Smooth muscle cell (in vitro differentiated cells): ENCODE data around the gene DNAH2. TPM values are rescaled to one million over a fixed set of nuclear protein-coding genes. Genes with fewer than 3 reads are reported as not detected.

ENCODE experiments used
- DNase-seq: peaks from one replicate; lab custom pipeline; 2025; ENCODE audit not compliant: unreplicated experiment; lab: John Stamatoyannopoulos, UW
- H2AFZ ChIP-seq: fragments of 200-600 bp; sonication (generic); 2 replicates; pipeline ENCODE4 v1.6.0; 2016; ENCODE audit warnings: antibody characterized with exemption, low read depth, mild to moderate bottlenecking
- H3F3A ChIP-seq: fragments of 200-600 bp; sonication (generic); 2 replicates; pipeline ENCODE4 v1.6.0; 2017; ENCODE audit warnings: antibody characterized with exemption, low read depth
- H3K27ac ChIP-seq: fragments of 200-600 bp; sonication (generic); 2 replicates; pipeline ENCODE4 v1.5.1; 2016; ENCODE audit warnings: low read depth, mild to moderate bottlenecking
- H3K27me3 ChIP-seq: fragments of 200-600 bp; sonication (generic); 2 replicates; pipeline ENCODE4 v1.6.1; 2016; ENCODE audit warnings: low read depth, mild to moderate bottlenecking
- H3K36me3 ChIP-seq: fragments of 200-600 bp; sonication (generic); 2 replicates; pipeline ENCODE4 v1.5.1; 2016; ENCODE audit warnings: low read depth
- H3K4me1 ChIP-seq: fragments of 200-600 bp; sonication (generic); 2 replicates; pipeline ENCODE4 v1.5.1; 2016; ENCODE audit warnings: low read depth
- H3K4me2 ChIP-seq: fragments of 200-600 bp; sonication (generic); 2 replicates; pipeline ENCODE4 v1.6.0; 2016; ENCODE audit warnings: mild to moderate bottlenecking
- H3K4me3 ChIP-seq: fragments of 200-600 bp; sonication (generic); 2 replicates; pipeline ENCODE4 v1.5.1; 2016; ENCODE audit warnings: mild to moderate bottlenecking
- H3K79me2 ChIP-seq: fragments of 200-600 bp; sonication (generic); 2 replicates; pipeline ENCODE4 v1.6.0; 2016; ENCODE audit warnings: low read depth, mild to moderate bottlenecking
- H3K9ac ChIP-seq: fragments of 200-600 bp; sonication (generic); 2 replicates; pipeline ENCODE4 v1.6.0; 2016; ENCODE audit warnings: low read depth
- H3K9me3 ChIP-seq: fragments of 200-600 bp; sonication (generic); replicated peaks from 2 replicates; pipeline ENCODE4 v1.5.1; 2016; ENCODE audit warnings: low read depth
- H4K20me1 ChIP-seq: fragments of 200-600 bp; sonication (generic); 2 replicates; pipeline ENCODE4 v1.6.0; 2016; ENCODE audit warnings: low read depth
- WGBS: methylation state at CpG from one replicate; pipeline ENCODE4 v1.1.7; 2016; ENCODE audit warnings: low lambda C conversion rate; 5-methylcytosine and 5-hydroxymethylcytosine counted together
- polyA plus RNA-seq: library from polyadenylated mRNA; unstranded; fragments of >200 nt; fragmentation: Nextera tagmentation; extraction: Ambion mirVana; gene quantifications from 2 replicates; pipeline ENCODE4 v1.2.1, GENCODE V29; 2016
- total RNA-seq: library from RNA; depleted of rRNA; stranded (reverse); fragments of >200 nt; gene quantifications from 2 replicates; pipeline ENCODE4 v1.2.3, GENCODE V29; 2014
- TF ChIP-seq, protein P1 (sequence below): fragments of 200-600 bp; sonication (generic); IDR thresholded peaks from 2 replicates; pipeline ENCODE4 v1.5.1; 2017; ENCODE audit warnings: borderline replicate concordance, mild to moderate bottlenecking, antibody characterized with exemption; ENCODE audit not compliant: insufficient read depth, poor library complexity, severe bottlenecking

Gene DNAH2
- total and polyA plus RNA-seq, 2 experiments from 2014 or later: not detected

DNA sequence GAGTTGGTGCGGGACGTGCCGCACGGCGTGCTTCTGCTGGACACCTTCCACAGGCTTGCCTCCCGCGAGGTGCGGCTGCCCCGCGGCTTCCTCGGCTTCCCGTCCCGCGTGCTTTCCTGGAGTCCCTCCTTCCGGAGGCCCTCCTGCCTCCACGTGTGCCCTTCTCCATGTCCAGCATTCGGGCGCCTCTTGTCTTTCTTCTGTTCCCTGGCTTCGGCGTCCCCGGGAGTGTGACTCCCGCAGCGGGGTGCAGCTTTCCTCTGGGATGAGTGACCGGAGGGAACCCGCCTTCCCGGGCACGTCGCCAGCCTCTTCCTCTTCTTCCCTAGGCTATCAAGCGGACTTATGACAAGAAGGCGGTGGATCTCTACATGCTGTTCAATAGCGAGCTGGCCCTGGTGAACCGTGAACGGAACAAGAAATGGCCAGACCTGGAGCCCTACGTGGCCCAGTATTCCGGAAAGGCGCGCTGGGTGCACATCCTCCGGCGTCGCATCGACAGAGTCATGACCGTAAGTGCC is 23.0 kb downstream of the DNAH2 start:
- Histone ChIP-seq H3K4me1 (no peaks in the 10 kb centered on the region), H3K9ac (no peak overlapping the region), H4K20me1 (no peaks in the 10 kb centered on the region), H3K4me3 (no peak overlapping the region), H3K9me3 (no peaks in the 10 kb centered on the region), H3K4me2 (no peak overlapping the region), H2AFZ (no peak overlapping the region), H3K27me3 (peaks cover 44% of the 10 kb centered on the region), H3K79me2 (no peaks in the 10 kb centered on the region), H3K27ac (no peak overlapping the region), H3K36me3 (no peaks in the 10 kb centered on the region), H3F3A (no peaks in the 10 kb centered on the region)
- TF ChIP-seq, protein P1, sequence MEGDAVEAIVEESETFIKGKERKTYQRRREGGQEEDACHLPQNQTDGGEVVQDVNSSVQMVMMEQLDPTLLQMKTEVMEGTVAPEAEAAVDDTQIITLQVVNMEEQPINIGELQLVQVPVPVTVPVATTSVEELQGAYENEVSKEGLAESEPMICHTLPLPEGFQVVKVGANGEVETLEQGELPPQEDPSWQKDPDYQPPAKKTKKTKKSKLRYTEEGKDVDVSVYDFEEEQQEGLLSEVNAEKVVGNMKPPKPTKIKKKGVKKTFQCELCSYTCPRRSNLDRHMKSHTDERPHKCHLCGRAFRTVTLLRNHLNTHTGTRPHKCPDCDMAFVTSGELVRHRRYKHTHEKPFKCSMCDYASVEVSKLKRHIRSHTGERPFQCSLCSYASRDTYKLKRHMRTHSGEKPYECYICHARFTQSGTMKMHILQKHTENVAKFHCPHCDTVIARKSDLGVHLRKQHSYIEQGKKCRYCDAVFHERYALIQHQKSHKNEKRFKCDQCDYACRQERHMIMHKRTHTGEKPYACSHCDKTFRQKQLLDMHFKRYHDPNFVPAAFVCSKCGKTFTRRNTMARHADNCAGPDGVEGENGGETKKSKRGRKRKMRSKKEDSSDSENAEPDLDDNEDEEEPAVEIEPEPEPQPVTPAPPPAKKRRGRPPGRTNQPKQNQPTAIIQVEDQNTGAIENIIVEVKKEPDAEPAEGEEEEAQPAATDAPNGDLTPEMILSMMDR: no peak
- 91% methylated on average over 42 of the region's 42 CpGs for WGBS
- no peak for DNase-seq

DNA sequence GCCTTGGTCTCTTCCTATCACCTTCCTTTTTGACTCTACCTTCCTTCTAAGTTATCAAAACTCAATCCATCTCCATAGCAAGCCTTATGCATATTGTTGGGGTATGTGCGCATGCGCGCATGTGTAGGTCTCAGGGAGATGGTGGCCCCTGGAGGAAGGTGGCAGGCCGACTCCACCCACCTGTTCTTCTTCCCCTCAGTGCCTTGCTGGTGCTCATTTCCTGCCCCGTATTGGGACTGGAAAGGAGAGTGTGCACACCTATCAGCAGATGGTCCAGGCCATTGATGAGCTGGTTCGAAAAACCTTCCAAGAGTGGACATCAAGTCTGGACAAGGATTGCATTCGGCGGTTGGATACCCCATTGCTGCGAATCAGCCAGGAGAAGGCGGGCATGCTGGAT is 25.2 kb downstream of the DNAH2 start:
- Histone ChIP-seq H3K36me3 (no peaks in the 10 kb centered on the region), H4K20me1 (no peaks in the 10 kb centered on the region), H3K79me2 (no peaks in the 10 kb centered on the region), H3K4me3 (no peak overlapping the region), H3K9ac (no peak overlapping the region), H3K4me1 (peaks cover 9% of the 10 kb centered on the region), H3K9me3 (no peaks in the 10 kb centered on the region), H2AFZ (no peak overlapping the region), H3K4me2 (no peak overlapping the region), H3K27ac (no peak overlapping the region), H3K27me3 (peaks cover 26% of the 10 kb centered on the region), H3F3A (peaks cover 10% of the 10 kb centered on the region)
- TF ChIP-seq, protein P1: no peak
- WGBS: 98% methylated on average over 10 of the region's 10 CpGs
- DNase-seq: no peak

DNA sequence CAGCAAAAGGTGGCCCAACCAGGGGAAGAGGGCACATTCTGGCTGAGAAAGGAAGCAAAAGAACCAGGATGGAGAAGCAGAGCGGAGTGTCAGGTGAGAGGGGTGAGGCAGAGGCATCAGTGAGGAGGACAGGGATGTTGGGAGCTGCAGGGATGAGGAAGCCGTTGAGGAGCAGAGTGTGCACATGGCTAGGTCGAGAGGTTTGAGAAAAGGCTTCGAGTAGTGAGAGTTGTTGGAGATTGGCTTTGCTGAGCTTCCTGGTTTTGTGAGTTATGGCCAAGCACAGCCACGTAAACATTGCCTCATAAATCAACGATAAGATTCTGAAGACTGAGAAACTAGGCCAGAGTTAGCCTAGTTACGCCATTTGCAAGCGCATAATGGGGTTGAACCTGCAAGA is 26.9 kb downstream of the DNAH2 start:
- H3K4me2 ChIP-seq: no peak overlapping the region
- H3K9ac ChIP-seq: no peak overlapping the region
- H3K79me2 ChIP-seq: no peaks in the 10 kb centered on the region
- WGBS: 68% methylated on average over 8 of the region's 8 CpGs
- H3K36me3 ChIP-seq: no peaks in the 10 kb centered on the region
- no peaks in the 10 kb centered on the region for H4K20me1 ChIP-seq
- peaks cover 14% of the 10 kb centered on the region for H3K4me1 ChIP-seq
- H3K9me3 ChIP-seq: no peaks in the 10 kb centered on the region
- DNase-seq: no peak
- TF ChIP-seq, protein P1: no peak
- H3K27me3 ChIP-seq: peaks cover 14% of the 10 kb centered on the region
- peaks cover 10% of the 10 kb centered on the region for H3F3A ChIP-seq
- no peak overlapping the region for H3K27ac ChIP-seq
- H3K4me3 ChIP-seq: no peak overlapping the region
- no peak overlapping the region for H2AFZ ChIP-seq
